ENCODE results near the gene EPS15.
"Not testable (repeated sequence)": the region's sequence is repeated elsewhere in the genome, so short reads cannot be mapped to it uniquely, and the experiment has no call there.

EPS15 gene

DNA sequence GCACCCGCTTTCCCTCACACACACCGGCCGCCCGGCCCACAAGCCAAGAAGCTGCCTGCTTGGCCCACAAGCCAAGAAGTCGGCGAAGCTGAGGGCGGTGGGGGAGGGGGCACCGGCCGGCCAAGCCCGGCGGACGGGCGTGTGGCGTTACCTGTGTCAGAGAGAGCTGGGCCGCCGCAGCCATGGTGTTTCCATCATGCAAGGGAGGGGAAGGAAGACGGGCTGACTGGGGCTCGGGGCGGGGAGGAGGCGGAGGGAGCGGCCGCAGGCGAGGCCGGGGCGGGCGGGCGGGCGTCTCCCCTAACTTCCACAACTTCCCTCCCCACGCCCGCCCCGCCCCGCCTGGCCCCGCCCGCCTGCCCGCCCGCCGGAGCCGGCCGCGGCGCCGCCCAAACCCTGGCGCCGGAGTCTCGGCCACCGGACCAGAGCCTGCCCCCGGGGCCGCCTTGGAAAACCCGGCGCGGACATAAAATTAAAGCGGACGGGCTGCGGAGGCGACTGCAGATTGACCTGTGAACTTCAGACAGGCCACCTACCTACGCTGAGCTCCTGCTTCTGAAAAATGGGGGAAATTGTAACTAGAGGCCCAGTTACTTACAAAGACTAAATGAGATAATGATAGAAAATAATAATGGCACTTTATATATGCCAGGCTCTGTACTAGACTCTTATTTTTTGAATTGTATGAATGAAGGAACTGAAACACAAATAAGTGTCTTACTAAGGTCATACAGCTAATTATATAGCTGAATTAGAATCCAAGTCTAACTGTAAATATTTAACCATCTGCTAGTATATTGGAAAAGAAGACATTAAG is at the start of gene EPS15:
Gene EPS15, minus strand, starts transcription at position 219 of the 817 bp plus-strand sequence. Its CDS starts 35 bp downstream, at position 184.
- DNase-seq, result peak; percentile 70 to 77

DNA sequence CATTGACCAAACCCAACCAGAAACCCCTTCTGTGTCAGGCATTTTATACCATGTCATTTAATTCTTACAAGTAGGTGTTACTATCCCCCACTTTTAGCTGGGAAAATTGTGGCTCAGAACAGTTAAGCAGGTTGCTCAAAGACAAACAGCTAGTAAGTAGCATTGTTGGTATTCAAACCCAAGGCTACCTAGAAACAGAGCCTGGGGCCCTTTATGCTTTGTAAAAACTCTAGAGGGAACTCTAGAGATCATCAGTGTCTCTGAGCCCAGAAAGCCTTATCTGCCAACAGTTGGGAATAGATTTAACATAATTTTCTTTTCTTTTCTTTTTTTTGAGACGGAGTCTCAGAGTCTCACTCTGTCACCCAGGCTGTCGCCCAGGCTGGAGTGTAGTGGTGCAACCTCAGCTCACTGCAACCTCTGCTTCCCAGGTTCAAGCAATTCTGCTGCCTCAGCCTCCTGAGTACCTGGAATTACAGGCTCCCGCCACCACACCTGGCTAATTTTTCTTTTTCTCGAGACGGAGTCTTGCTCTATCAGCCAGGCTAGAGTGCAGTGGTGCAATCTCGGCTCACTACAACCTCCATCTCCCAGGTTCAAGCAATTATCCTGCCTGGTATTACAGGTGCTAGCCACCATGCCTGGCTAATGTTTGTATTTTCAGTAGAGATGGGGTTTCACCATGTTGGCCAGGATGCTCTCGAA is 49.3 kb upstream of the EPS15 start:
- DNase-seq, result no peak

DNA sequence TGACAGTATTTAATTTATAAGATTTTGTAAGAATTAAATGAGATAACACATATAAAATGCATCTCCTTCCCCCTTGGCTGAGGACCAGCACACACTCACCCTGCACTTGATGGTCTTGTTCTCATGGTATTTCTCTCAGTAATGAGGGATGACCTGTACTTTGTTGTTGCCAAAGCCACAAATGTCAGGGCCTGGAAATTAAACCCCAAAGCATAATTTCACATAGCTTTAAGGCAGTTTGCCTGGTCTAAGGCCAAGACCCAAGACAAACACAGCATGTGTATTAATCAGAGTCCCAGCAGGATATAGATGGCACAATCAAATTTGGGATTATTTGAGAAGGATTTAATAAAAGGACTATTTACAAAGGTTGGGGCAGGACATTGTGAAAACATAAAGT is 48.6 kb upstream of the EPS15 start:
- DNase-seq, result no peak

DNA sequence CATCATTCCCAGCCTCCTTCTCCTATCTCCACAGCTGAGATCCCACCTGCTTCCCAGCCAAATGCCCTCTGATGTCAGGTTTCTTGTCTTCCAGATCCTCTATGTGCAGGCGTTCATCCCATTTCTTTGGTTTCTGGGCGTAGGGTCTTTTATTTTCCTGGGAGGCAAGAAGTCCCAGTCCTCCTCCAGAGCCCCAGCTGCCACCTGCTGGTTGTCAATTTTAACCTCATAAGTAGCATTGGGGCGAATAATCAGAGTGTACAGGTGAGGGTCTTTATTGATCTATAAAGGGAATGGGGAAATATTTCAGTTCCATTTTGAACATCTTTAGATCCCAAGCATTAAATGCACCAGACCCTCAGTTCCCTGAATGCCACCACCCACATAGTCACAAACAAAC is 47.2 kb upstream of the EPS15 start:
- DNase-seq, result no peak

DNA sequence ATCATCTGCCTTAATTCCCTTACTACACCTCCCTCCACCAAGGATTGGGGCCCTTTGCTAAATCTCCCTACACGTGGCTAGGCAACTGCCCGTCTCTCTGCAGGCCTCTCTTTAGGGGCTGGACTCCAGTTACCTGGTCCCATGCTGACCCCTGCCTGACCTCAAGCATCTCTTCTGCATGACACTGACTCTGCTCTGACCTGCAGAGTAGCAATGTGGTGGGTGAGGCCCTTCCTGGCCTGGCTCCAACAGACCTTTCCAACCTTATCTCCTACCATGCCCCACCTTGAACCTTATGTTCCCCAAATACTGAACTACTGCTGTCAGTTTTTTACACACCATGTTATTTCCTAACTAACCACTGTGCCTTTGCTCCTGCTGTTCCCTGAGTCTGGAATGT is 45.9 kb upstream of the EPS15 start:
- no peak for DNase-seq

DNA sequence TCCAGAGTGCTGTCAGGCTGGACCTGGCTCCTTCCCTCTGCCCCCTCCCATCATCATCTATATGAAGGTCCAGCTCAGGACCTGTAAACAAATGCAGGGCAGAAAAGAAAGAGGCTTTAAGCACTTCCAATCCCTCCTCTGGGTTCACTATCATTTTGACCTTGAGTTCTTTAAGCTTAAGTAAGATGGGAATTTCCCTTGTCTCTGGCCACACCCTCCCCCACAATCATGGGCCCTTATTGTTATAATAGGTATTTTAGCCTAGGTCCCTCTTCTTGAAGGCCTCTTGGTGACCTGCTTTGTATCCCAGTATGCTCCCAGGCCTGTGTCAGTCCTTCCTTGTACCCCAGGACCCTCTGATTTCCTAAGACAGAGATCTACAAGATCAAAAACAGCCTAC is 45.1 kb upstream of the EPS15 start:
- DNase-seq, result no peak

DNA sequence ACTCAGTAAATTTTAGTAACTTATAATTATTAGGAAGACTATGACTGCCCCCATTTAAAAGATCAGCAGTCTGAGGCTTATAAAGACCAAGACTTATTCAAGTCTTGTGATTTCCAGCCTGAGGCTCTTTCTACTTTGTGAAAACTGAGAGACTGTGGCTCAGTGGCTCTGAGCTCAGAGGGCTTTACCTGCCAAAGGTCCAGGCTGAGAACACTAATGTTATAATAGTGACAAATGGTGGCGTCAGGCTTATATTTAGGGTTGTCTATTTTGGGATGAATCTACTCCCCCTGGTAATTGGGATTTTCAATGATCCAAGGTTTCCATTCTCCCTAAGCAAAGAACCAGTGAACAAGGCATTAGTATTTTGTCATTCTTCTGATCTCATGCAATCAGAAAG is 42.6 kb upstream of the EPS15 start:
- DNase-seq, result no peak

DNA sequence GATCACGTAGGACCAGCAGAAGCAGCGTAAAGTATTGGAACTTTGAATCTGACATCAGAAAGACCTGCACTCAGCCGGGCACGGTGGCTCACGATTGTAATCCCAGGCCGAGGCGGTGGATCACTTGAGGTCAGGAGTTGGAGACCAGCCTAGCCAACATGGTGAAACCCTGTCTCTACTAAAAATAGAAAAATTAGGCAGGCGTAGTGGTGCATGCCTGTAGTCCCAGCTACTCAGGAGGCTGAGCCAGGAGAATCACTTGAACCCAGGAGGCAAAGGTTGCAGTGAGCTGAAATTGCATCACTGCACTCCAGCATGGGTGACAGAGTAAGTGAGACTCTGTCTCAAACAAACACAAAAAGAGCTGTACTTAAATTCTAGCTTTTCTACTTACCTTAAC is 41.8 kb upstream of the EPS15 start:
- DNase-seq, result not testable (repeated sequence)

DNA sequence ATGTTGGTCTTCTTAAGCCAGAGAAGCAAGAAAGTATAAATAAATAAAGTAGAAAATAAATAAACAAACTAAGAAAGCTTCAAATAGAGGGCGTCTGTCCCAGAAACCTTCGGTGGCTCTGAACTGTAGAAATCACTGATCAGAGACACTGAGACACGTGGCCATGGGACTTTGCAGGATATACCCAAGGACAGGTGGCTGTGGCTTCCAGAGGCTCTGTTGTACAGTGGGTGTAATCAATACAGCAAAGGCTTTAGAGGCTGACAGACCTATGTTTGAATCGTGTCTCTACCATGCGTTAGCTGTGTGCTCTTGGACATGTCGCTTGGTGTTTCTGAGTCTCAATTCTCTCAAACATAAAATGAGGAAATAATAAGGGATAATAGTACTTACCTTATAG is 41.0 kb upstream of the EPS15 start:
- DNase-seq, result no peak

DNA sequence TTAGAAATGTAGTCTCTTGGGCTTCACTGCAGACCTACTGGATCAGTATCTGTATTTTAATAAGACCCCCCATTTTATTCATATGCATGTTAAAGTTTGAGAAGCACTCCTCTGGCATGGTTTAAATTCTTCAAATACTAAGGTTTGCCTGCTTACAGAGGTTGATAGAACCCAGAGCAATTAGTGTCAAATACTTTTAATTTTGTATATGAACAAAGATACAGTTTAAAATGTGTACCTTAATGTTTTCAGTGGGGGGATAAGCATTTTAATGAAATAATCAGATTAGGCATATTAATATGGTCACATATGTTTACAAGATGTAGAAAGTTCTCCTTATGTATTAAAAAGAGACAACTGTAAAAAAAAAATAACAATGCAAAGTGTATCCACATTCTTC is 40.4 kb upstream of the EPS15 start:
- DNase-seq, result no peak

DNA sequence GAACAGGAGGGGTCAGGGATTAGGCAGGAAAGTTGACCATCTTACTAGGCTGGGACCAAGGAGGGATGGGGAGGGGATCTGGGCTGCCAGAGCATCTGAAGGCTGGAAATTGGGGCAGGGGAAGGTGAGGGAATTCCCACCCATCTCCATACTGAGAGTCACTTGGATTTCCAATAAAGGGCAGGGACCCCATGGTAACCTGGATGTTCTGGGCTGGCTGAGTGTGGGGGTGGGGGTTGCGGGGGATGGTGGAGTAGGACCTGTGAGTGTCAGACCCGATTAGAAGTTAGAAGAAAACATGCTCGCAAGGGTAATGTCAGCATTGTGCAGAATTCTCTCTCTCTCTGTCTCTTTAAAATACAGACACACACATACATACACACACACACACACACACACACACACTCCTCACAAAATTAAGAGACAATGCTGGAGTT is 40.0 kb upstream of the EPS15 start:
- DNase-seq, result no peak

DNA sequence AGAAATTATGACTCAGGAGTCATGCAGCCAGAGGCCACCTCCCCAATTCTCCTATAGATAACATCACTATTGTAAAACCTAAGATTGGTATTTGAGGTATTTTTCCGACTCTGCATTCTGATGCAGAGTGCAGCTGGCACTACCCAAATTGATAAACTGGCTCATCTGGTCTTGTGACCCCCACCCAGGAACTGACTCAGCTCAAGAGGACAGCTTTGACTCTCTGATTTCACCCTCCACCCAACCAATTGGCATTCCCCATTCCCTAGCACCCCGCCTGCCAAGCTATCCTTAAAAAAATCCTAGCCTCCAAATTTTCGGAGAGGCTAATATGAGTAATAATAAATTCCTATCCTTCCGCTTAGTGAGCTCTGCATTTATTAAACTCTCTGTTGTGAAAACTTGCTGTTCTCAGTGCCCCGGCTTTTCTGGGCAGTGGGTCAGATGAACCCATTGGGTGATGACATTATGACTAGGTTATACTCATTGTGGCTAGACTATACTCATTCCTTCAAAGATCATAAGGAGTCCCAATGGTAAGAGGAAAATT is 39.4 kb upstream of the EPS15 start:
- no peak for DNase-seq

DNA sequence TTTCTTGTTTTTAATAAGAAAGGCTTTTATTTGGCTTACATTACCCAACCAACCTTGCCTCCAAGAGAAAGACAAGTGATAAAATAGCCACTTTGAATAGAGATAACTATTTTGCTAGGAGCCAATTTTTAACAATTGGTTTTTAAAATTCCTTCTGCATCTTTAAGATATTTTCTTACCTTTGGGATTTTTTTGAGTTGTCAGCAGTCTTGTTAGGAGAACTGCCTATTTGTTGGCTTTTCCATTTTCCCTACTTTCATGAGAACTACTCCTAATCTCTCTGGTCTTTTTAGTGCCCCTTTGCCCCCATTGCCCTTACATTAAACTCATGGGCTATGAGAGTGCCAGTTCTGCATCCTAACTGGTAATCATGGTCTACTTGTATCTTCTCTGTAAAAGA is 38.1 kb upstream of the EPS15 start:
- no peak for DNase-seq

DNA sequence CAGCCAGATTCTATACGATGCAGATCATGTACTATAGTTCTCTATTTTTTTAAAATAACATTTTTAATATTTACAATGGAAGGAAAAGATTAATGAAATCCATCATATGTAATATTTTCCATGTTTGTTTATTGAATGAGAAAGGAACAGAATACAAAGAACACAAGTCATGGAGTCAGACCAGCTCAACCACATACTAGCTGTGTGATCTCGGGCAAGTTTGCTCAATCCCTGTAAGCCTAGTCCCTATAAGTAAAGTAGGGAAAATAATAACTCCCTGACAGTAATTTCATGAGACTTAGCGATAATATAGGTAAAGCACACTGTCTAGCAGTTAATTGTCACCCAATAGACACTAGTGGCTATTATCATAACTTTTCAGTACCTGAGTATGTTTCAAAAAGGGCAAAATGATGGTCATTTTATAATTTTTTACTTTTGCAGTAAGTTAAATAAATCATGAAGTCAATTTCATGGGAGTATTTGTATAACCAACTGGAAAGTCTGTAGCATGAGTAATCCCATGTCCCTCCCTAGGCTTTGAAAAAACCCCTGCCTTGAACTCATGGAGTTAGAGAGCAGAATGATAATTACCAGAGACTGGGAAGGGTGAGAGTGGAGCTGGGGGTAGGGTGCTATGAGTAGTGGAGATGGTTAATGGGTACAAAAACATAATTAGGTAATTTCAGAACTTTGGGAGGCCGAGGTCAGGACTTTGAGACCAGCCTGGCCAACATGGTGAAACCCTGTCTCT is 37.0 kb upstream of the EPS15 start:
- DNase-seq, result no peak

DNA sequence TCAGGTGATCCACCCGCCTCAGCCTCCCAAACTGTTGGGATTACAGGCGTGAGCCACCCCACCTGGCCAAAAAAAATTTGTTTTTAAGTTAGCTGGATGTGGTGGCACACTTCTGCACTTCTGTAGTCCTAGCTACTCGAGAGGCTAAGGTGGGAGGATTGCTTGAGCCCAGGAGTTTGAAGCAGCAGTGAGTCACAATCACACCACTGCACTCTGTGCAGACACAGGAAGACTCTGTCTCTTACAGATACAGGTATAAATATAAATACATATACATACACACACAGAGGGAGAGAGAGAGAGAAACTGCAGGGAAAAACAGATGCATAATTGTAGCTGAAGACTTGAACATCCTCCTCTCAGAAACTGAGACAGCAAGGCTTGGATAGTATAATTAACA is 34.8 kb upstream of the EPS15 start:
- DNase-seq, result no peak

DNA sequence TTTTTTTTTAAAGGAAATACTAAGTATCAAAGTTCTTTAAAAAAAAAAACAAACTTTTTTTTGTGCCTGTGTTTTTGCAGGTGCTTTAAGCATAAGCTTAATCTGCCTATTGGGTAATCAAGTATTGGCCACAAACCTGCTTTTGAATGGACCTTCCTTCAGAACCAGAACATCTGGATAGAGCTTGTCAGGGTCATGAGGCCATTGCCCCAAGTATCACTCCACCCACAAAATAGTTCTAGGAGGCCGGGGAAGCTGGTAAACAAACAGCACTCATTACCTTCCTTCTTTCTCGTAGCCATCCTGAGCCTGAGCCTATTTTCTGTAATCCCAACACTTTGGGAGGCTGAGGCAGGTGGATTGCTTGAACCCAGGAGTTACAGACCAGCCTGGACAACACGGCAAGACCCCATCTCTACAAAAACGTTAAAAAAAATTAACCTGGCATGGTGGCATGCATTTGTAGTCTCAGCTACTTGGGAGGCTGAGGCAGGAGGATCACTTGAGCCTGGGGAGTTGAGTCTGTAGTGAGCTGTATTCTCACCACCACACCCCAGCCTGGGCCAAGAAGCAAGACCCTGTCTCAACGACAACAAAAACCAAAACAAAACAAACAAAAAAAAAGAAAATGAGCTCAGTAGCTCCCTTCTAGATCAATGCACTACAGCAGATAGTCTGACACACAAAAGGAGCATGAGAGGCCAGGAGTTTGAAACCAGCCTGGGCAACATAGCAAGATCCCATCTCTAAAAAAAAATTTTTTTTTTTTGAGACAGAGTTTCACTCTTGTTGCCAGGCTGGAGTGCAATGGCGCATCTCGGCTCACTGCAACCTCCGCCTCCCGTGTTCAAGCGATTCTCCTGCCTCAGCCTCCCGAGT is 34.1 kb upstream of the EPS15 start:
- DNase-seq, result no peak

DNA sequence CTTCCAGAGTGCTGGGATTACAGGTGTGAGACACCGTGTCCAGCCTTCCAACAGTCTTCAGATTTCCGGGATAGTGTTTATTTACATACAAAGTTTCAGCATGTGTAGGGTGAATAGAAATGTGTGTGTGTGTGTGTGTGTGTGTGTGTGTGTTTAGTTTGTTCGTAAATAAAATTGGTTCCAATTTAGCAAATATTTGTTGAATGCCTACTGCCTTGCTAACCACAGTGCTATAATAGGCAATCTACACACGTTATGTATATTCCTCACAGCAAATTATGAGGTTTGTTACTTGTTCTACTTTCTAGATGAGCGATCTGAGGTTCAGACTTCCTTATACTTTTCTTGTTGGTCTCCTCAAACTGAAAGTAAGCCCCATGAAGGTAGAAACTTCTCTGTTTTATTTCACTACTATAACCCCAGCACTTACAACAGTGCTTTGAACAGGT is 32.8 kb upstream of the EPS15 start:
- no peak for DNase-seq

DNA sequence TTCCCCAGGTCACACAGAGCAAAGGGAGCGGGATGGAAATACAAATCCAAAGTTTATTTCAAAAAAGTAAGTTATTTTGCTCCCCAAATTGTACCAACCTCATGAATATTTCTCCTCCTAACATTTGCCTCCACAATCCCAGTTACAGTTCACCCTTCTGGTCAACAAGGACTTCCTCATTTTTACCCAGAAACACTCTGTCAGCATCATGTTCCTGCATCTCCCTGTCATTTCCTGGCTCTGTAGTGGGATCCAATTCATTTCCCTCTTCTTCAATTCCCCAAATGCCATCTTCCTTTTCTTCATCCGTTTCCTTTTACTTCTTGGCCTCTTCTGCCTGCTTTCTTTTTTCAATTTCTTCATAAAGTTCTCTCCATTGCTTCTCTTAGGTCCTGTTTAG is 32.0 kb upstream of the EPS15 start:
- DNase-seq, result no peak

DNA sequence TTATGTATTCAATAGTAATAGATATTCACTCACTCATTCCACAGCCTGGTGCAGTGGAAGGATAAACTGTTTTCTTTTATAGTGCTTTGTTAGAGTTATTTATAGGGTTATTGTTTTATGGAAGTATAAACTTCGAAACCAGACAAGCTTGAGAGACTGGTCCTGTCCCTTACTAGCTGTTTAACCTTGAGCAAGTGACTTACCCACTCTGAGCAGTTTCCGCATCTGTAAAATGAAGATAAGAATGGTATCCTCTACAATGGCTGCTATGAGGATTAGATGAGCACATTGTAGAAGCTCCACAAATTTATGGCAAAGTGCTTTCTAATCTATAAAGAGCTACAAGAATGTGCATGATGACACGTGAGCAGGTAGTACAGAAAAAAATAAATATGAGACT is 30.8 kb upstream of the EPS15 start:
- DNase-seq, result no peak

DNA sequence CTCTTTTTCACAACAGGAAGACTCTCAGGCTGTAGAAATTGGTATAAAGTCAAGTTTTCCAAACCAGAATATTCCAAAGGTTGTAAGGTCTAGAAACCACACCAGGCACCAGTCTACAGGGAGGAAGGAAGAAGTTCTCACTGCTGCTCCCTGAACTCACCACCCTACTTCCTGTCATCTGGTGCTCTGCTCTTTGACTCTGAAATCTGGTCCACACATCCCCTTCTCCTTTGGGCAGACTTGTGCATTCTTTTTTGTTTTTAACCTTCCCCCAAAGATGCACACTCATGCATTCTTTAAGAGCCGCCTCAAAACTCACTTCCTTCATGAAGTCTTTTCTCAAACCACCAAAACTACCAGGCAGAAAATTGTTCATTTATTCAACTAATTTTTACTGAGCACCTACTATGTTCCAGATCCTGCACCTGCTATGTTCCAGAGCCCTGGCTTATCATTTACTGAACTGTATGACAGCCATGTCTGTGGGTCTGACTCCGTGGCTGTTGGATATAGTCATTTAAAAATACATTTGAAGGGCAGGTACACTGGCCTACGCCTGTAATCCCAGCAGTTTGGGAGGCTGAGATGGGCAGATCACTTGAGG is 30.1 kb upstream of the EPS15 start:
- DNase-seq, result no peak

DNA sequence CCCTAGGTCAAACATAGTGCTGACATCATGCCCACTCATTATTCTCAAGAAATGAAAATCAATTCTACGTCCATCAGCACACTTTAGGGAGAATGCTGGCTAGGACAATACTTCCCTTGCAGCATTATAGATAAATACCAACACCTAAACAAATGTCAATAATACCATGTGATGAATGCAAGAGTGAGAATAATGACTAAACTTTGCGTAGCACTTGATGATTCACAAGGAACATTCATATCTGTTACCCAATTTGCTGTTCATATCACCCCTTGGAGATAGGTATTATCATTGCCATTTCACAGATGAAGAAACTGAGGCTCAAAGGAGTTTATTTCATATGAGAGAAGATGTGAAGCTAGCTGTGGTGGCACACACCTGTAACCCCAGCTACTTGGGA is 24.8 kb upstream of the EPS15 start:
- no peak for DNase-seq

Measured in SHP77 (cell line).